Stimulated activated CD8-positive, alpha-beta memory T cell treated with anti-CD3 and anti-CD28 coated beads, Interleukin-15, amount 100 ng/mL, for 24 hours (primary cell): ENCODE data around the gene LDB3.
"Not testable (repeated sequence)": the region's sequence is repeated elsewhere in the genome, so short reads cannot be mapped to it uniquely, and the experiment has no call there.

Source experiments
- DNase-seq: peaks from one replicate; pipeline ENCODE4 v3.0.0-alpha.2; 2020; ENCODE audit warnings: low read depth

LDB3 gene

GRCh38 chr10:86668297-86669165 lies at the start of gene LDB3:
LDB3 (plus strand) TSS chr10:86668511; CDS start chr10:86668692, 181 bp downstream.
- DNase-seq = no peak

DNA sequence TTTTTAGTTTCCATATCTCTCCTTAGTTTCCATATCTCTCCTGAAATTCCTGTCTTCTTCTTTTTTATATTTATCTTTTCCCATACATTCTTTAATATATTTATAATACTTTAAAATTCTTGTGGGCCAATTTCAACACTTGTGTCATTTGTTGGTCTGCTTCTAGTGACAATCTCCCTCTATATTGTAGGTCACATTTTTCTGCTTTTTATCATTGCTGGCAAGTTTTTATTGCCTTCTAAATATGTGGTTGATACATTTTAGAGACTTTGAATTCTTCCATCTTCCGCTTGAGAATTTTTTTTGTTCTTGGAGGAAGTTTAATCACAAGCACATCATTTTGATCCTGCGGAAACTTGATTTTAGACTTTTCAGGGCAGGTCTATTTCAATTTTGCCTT lies 40.0 kb upstream of the LDB3 start:
- no peak for DNase-seq

DNA sequence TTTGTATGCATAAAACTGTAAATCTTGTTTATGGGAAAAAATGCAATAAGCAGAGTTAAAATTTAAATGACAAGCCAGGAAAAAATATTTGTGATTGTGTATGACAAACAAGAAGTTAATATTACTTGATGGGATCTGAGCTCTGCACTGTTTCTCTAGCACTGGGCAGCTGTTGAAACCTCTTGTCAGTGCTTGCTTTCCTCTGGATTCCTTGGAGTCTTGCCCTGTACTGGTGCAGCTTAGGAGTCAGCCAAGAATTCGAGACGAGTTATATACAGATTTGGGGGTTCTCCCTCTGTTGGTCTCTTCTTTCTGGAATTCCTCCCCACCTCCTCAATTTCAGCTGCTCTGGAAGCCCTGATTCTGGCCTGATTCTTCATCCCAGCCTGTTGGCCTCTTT lies 38.2 kb upstream of the LDB3 start:
- DNase-seq = no peak

GRCh38 chr10:86632009-86632800 lies 36.1 kb upstream of the LDB3 start:
- DNase-seq = no peak

- DNase-seq = no peak
These were observed 35.4 kb upstream of the LDB3 start for GRCh38 chr10:86632951-86633350.

DNA sequence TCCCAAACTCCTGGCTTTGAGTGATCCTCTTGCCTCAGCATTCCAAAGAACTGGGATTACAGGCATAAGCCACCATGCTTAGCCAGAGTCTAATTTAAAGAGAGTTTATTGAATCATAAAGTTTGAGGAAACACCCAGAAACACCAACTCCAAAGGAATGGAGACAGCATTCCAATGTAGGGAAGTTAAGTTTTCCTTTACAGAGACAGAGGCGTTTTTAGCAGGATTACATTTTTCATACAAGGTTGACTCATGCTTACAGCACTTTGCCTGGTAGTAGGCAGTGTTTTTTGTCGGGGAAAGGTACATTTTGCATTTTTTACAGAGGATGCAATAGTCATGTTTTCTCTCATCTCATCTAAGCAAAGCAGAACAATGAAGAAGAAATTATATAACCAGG lies 32.9 kb upstream of the LDB3 start:
- no peak for DNase-seq

GRCh38 chr10:86636311-86636710 lies 32.0 kb upstream of the LDB3 start:
- no peak for DNase-seq

DNA sequence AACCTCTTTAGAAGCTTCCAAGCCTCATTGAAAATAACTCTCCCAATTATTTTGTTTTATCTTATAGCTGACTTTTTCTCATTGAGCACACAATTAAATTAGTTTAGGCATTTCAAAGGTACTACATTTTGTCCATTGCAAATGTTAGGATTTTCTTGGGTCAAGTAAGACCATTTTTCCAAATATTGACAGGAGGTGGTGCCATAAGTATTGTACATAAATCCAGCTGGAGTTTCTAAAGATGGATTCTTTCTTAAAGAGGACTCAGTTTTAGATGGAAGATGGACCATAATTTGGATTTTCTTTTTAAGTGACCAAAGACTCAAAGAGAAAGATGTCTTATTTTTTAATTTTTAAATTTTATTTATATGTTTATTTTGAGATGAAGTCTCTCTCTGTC lies 26.3 kb upstream of the LDB3 start:
- DNase-seq = no peak

DNA sequence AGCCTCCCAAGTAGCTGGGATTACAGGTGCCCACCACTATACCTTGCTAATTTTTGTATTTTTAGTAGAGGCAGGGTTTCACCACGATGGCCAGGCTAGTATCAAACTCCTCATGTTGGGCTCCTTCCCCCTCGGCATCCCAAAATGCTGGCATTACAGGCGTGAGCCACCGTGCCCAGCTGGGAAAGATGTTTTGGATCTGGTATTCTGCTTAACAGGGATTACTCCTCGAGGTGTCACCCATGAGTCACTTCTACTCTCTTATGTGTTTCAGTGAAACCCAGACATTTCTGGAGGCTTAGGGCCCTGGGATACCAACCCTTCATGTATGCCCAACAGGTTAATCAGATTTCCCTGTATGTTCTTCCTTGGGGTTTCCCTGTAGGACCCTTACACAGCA lies 25.8 kb upstream of the LDB3 start:
- no peak for DNase-seq

DNA sequence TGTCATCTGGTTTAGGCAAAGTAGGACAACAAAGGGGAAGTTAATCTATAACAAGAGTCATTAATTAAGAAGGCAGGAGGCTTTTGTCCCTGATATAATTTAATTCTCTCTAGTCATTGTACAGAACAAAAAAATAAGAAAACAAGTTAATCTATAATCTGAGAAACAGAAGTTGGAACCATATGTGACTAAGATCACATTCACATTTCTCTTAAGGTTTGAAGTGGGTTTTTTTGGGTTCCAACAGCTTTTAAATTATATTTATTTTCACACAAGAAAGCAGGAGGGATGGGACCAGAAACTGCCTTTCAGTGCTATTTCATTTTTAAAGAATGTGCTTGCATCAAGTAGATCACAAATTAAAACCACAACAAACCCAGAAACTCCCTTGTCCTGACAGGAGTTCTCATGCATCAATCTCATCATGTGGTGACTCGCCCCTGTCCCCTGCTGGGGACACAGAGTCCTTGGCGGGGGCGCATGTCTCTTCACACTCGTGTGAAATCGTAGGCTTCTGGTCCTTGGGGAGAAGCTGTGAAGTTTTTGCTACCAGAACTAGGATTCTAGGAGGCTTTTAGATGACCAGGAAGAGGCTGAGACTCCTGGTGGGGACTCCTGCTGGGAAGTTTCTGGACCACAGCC lies 24.0 kb upstream of the LDB3 start:
- no peak for DNase-seq

- no peak for DNase-seq
These were observed 23.4 kb upstream of the LDB3 start for GRCh38 chr10:86644794-86645445.

DNA sequence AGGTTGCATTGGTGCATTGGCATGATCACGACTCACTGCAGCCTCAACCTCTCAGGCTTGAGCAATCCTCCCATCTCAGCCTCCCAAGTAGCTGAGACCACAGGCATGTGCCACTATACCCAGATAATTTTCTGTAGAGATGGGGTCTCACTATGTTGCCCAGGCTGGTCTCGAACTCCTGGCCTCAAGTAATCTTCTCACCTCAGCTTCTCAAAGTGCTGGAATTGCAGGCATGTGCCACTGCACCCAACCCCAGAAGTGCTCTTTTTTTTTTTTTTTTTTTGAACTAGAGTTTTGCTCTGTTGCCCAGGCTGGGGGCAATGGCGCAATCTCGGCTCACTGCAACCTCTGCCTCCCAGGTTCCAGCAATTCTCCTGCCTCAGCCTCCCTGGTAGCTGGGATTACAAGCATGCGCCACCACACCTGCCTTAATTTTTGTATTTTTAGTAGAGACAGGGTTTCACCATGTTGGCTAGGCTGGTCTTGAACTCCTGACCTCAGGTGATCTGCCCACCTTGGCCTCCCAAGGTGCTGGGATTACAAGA lies 22.6 kb upstream of the LDB3 start:
- DNase-seq = not testable (repeated sequence)

GRCh38 chr10:86646532-86646931 lies 21.8 kb upstream of the LDB3 start:
- DNase-seq = no peak

- DNase-seq = no peak
These were observed 21.4 kb upstream of the LDB3 start for GRCh38 chr10:86646933-86647332.

- no peak for DNase-seq
These were observed 20.3 kb upstream of the LDB3 start for GRCh38 chr10:86647773-86648703.

DNA sequence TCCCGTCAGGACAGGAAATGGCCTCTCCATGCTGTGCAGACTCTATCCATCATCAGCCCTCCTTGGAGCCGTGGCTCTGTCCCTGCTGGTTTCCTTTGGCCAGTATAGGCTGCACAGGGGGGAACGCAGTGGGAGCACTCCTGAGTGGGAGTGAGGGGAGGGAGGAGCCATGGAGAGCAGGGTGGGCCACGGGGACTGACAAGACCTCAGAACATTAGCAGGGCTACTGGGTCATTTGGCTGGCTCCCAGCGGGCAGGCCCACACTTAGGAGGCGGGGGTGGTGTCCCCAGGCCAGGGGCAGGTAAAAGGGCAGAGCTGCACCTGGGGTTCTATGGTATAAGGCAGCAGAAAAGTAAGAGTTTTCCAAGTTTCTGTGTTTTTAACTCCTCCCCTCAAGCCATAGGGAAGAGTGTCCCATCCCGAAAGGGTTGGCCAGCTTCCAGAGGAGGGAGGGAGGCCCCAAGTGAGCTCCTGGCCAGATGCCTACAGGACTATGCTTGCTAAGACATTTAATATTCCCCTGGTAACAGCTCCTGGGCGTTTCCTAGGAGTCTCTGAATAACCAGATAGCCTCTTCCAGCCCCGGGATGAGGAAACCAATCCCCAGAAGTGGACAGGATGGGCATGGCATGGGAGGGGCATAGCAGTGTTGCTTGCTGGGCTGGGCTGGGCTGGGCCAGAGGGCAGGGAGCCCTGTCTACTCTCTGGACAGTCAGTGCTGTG lies 19.4 kb upstream of the LDB3 start:
- DNase-seq = no peak

DNA sequence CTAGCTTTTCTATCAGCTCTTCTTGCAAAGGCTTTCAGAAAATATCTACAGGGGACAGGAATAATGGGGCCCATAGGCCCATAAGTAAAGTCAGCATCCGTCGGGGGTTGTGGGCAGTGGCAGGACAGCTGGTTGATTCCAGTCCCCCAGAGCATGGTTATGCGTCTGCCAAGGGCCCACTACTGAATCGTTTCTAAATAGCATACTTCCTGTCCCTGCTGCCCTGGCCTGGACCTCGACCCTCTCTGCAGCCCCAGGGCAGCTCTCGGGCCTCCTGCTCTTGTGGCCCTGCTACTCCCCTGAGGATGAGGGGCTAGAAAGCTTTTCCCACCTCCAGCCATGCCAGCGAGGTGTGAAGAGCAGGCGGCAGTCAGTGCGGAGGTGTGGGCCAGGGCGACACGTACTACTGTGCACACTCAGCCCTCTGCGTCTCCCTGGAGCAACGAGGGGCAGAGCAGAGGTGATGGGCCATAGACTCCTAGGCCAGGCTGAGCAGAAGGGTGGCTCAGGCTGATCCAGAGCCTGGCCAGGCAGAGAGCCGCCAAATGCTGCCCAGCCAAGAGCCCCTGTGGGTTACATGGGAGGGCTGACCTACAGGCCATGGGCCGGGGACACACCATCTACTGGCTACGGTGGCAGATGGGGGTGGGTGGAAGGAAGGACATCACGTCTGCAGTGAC lies 18.7 kb upstream of the LDB3 start:
- no peak for DNase-seq

GRCh38 chr10:86650151-86650550 lies 18.2 kb upstream of the LDB3 start:
- DNase-seq = no peak

GRCh38 chr10:86651021-86651471 lies 17.3 kb upstream of the LDB3 start:
- no peak for DNase-seq
